GM13977 (cell line): ENCODE data around the gene LRRC40.
A peak's percentile ranks its signal among the peaks of the same experiment; 100 is the strongest.

ENCODE experiments used
- DNase-seq: peaks from one replicate; pipeline ENCODE4 v3.0.0; 2012; ENCODE audit warnings: low spot score
- in situ Hi-C: fragments of 300-500 bp; cut with MboI; formaldehyde crosslinking; loops from one replicate; pipeline ENCODE4 v1.12.0; 2022; ENCODE audit warnings: low sequenced_read_pairs, low pct_unique_long_range_greater_than_20kb, mixed read lengths, inconsistent platforms; ENCODE audit not compliant: unreplicated experiment
- TF ChIP-seq, protein P1 (sequence below): IDR thresholded peaks from 2 replicates; pipeline ENCODE4 v1.5.1; 2012; ENCODE audit warnings: mild to moderate bottlenecking, control low read depth; ENCODE audit not compliant: insufficient read depth; ENCODE audit errors: extremely low read depth, missing control alignments

LRRC40 gene

DNA sequence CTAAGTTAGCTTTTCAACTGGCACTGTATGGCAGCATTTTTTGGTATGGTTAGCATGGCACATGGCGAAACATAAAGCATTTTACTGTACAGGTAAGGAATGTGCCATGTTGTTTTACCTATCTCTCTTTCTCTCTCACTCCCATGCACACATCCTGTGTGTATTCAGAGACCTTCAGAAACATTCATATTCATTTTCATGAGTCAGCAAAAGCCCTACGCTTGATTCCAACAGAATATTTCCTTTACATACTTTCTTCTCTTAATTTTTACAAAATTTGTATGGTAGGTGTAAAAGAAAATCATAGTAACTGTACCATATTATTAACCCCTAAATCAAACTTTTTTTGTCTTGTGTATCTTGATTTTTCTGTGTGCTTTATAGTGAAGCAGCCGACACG is 26.1 kb upstream of the LRRC40 start:
- DNase-seq = no peak
- TF ChIP-seq, protein P1, sequence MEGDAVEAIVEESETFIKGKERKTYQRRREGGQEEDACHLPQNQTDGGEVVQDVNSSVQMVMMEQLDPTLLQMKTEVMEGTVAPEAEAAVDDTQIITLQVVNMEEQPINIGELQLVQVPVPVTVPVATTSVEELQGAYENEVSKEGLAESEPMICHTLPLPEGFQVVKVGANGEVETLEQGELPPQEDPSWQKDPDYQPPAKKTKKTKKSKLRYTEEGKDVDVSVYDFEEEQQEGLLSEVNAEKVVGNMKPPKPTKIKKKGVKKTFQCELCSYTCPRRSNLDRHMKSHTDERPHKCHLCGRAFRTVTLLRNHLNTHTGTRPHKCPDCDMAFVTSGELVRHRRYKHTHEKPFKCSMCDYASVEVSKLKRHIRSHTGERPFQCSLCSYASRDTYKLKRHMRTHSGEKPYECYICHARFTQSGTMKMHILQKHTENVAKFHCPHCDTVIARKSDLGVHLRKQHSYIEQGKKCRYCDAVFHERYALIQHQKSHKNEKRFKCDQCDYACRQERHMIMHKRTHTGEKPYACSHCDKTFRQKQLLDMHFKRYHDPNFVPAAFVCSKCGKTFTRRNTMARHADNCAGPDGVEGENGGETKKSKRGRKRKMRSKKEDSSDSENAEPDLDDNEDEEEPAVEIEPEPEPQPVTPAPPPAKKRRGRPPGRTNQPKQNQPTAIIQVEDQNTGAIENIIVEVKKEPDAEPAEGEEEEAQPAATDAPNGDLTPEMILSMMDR = no peak
- in situ Hi-C loops = no loop called here

DNA sequence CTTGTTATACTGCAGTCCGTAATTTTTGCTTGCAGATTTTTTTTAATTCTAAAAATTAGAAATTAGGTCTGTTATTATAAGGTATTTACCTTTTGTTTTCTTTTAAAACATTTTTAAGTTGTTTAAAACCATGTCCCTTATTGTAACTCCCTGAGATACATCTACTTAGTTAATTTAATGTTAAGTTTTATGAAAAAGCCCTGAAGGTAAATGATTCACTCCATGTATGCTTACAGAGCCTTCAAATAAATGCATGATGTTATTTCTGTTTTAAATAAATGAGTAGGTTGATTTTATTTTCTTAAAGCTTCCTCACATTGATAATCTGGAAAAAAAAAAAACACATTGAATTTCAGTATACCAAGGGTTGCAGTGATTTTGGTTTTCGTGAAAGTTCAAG is 23.3 kb upstream of the LRRC40 start:
- in situ Hi-C loops = no loop called here
- TF ChIP-seq, protein P1 = no peak
- no peak for DNase-seq

DNA sequence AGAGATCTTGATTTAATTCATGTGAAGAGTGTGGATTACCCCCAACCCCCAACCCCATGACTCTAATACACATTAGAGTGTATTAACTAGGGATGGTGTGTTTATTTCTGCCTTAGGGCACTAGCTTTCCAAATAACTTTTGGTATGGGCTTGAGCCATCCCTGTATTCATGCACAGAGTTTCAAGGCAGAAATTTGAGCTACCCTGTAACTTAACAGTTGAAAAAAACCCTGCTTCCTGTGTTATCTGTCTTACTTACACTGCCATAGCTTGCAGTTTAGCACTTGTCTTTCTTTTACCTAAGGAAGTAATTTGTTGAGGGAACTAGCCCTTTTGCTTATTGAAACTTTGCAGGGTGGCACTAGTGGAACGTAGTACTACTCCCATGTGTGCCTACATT is 22.1 kb upstream of the LRRC40 start:
- no peak for DNase-seq
- TF ChIP-seq, protein P1 = no peak
- in situ Hi-C loops = no loop called here

DNA sequence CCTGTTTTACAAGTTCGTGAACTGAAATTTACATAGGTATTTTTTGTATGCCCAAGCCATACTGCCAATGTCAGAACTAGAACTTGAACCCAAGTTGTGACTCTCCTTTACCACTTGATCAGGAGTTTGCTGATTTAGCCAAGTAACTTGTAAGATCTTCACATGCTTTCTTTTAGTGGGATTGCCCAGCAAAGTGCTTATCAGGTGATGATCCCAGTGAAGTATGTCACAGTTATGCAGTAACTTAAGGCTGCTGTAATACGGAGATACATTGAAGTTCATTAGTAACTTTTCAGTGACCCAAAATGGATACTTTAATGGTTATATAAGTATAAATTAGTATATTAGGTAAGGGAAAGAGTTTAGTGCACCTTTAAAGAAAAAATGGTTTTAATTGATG is 19.6 kb upstream of the LRRC40 start:
- in situ Hi-C loops = no loop called here
- no peak for DNase-seq
- TF ChIP-seq, protein P1 = no peak

DNA sequence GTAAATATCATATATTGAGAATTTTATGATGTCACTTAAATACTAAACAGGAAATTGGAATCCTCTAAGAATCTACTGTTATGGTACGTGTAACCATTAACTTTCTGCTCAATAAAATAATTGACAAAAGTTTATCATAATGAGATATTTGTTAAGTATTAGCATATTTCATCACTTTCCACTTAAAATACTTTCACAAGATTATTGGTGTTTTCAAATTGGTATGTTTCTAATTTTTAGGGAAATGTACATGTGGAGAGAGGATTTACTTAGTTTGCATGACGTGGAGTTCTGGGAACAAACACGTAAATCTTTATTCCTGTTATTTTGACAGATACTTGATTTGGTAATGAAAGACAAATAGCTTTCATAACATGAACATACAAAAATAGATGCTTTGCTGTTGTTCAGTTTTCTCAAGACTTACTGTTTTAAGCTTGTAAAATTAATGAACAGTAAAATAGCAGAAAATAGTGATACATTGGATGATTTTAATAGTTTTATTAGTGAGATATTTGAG is 17.4 kb upstream of the LRRC40 start:
- no peak for DNase-seq
- in situ Hi-C loops = no loop called here
- TF ChIP-seq, protein P1 = no peak

DNA sequence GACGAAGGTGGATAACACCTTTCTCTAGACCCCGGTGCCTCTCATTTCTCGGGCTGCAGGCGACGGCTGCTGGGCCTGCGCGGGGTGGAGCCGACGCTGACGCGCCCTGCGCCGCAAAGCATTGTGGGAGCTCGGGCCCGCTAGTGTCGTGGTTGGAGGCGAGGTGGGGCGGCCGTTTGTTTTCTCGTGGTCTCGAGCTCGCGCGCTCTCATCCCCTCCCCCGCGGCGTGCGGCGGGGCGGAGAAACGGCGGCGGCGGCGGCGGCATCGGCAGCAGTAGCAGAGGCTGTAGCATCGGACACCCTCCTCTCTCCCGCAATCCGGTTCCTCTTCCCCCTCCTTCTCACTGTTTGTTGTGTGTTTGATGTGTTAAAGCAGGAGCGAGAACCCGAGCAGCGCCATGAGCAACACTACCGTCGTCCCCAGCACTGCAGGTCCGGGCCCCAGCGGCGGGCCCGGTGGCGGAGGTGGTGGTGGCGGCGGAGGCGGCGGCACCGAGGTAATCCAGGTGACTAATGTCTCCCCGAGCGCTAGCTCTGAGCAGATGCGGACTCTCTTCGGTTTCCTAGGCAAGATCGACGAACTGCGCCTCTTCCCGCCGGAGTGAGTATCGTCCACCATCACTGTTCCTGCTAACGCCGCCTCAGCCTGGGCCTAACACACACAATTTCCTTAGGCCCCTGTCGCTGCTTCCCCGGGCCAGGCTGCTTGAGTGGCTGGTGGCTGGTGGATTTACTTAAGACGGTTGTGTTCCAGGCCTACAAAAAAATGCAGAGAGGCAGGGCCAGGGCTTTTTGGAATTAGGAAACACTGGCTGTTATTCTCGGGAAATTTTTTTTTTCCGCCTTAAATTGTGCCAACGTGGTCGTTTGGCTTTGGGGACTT is 16.1 kb upstream of the LRRC40 start, which contains the start of gene SRSF11:
Gene SRSF11 (plus strand): TSS at position 143 of the 884 bp plus-strand sequence. CDS start 257 bp downstream, at position 400.
- in situ Hi-C loops = no loop called here
- peak; percentile 90 for DNase-seq
- TF ChIP-seq, protein P1 = no peak
